HepG2 (cell line): Measurements from ENCODE around the gene TSPAN31. TPM values are rescaled to one million over a fixed set of nuclear protein-coding genes. Genes with fewer than 3 reads are reported as not detected.

ENCODE experiments used
- ATF5 ChIP-seq: sonication (generic); formaldehyde crosslinking; IDR thresholded peaks from 2 replicates; pipeline ENCODE4 v1.4.0; 2020; ENCODE audit warnings: mild to moderate bottlenecking, low read depth, missing genetic modification reagents
- CTCF ChIP-seq: sonication (generic); formaldehyde crosslinking; IDR thresholded peaks from 2 replicates; pipeline ENCODE4 v1.5.0; 2020; ENCODE audit warnings: mild to moderate bottlenecking, missing genetic modification reagents, moderate library complexity
- DDIT3 ChIP-seq: sonication (generic); formaldehyde crosslinking; IDR thresholded peaks from 2 replicates; pipeline ENCODE4 v1.4.0; 2020; ENCODE audit warnings: mild to moderate bottlenecking, missing genetic modification reagents
- ZNF296 ChIP-seq: sonication (generic); formaldehyde crosslinking; conservative IDR thresholded peaks from 2 replicates; pipeline ENCODE4 v1.5.0; 2020; ENCODE audit warnings: mild to moderate bottlenecking, missing genetic modification reagents
- ZNF317 ChIP-seq: sonication (generic); formaldehyde crosslinking; IDR thresholded peaks from 2 replicates; pipeline ENCODE4 v1.5.0; 2020; ENCODE audit warnings: mild to moderate bottlenecking, missing genetic modification reagents
- polyA plus RNA-seq, 8 experiments: library from polyadenylated mRNA; depleted of rRNA in 3 of 8; stranded (reverse) in 7 of 8; unstranded in 1 of 8; fragments of >200 nt; fragmentation: Illumina TruSeq in 4 of 8; extraction: Trizol in 4 of 8; gene quantifications; 2 replicates each; pipeline versions ENCODE4 v1.2.1 to v1.2.3, GENCODE V29; 2011 to 2016; ENCODE audit warnings: low read depth in 4 of 8, missing spikeins in 1 of 8, mixed read lengths in 1 of 8; ENCODE audit not compliant: insufficient read depth in 1 of 8
- total RNA-seq, 5 experiments: library from RNA; depleted of rRNA; stranded (reverse); fragments of >200 nt; fragmentation: Illumina TruSeq; extraction: Trizol; gene quantifications; 2 replicates each; pipeline ENCODE4 v1.2.3, GENCODE V29; 2016; ENCODE audit warnings: low read depth in 1 of 5
- TF ChIP-seq, protein P1 (sequence below): sonication (generic); formaldehyde crosslinking; IDR thresholded peaks from 2 replicates; pipeline ENCODE4 v1.9.0; 2022; ENCODE audit warnings: low read depth, missing genetic modification reagents

TSPAN31 gene
- total and polyA plus RNA-seq, 2 of the 13 experiments (the other 11 are each of a cell fraction or from before 2014, with no cell fraction given), result 10.4 to 24.6 TPM

DNA sequence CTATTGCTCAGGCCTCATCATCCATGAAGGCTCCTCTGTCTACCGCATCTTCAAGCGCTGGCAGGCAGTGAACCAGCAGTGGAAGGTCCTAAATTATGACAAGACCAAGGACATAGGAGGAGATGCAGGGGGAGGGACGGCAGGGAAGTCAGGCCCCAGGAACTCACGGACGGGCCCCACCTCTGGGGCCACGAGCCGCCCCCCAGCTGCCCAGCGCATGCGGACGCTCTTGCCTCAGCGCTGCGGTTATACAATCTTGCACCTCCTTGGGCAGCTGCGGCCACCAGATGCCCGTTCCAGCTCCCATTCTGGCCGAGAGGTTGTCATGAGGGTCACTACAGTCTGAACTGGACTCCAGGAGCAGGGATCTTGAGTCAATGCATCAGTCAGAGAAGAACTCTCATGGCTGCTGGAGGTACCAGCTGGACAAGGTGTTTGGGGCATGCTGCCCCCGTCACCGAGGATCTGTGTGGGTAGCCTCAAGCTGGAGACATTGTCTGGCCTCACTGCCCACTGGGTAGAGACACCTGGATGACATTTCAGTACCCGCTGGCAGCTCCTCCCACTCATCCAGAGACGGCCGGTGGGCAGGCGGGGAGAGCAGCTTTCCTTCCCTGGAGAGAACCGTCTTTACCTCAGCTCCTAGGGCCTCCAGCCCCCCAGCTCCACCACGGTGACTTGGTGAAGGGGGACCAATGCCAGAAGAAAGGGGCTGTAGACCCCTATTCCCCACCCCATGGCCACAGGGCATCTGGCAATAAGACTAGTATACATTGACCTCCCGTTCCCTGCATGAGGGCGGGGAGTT lies 13.9 kb downstream of the TSPAN31 start (continued):
- TF ChIP-seq, protein P1, sequence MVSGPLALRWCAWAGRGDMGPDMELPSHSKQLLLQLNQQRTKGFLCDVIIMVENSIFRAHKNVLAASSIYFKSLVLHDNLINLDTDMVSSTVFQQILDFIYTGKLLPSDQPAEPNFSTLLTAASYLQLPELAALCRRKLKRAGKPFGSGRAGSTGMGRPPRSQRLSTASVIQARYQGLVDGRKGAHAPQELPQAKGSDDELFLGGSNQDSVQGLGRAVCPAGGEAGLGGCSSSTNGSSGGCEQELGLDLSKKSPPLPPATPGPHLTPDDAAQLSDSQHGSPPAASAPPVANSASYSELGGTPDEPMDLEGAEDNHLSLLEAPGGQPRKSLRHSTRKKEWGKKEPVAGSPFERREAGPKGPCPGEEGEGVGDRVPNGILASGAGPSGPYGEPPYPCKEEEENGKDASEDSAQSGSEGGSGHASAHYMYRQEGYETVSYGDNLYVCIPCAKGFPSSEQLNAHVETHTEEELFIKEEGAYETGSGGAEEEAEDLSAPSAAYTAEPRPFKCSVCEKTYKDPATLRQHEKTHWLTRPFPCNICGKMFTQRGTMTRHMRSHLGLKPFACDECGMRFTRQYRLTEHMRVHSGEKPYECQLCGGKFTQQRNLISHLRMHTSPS, result no peak
- TF ChIP-seq ZNF296 (CRISPR knock-in tag), result no peak
- no peak for TF ChIP-seq ATF5 (CRISPR knock-in tag)
- TF ChIP-seq CTCF (CRISPR knock-in tag), result no peak
- no peak for TF ChIP-seq DDIT3 (CRISPR knock-in tag)
- TF ChIP-seq ZNF317, result no peak
